Fibroblast of skin of right quadriceps (primary cell): Measurements from ENCODE around the gene FOXI1.

Experiments used
- DNase-seq: peaks from one replicate; pipeline ENCODE4 v3.0.0-alpha.2; 2013

Gene FOXI1

GRCh38 chr5:170154297-170154696, 48.6 kb downstream of the FOXI1 start:
- no peak for DNase-seq

GRCh38 chr5:170154744-170155143, 49.0 kb downstream of the FOXI1 start:
- no peak for DNase-seq

- DNase-seq: no peak
Measured at GRCh38 chr5:170155771-170156170, 50.1 kb downstream of the FOXI1 start.

- DNase-seq: peak; percentile 91
Measured at GRCh38 chr5:170159101-170159698, 53.5 kb downstream of the FOXI1 start.
